Trophoblast cell (in vitro differentiated cells and primary cell): Measurements from ENCODE around the gene NECTIN4.

Experiments
- DNase-seq, 2 donors: peaks; one replicate each; pipeline ENCODE4 v3.0.0-alpha.2; 2016
- H2AFZ ChIP-seq: 2 replicates; pipeline ENCODE4 v1.6.1; 2013; ENCODE audit warnings: low read length, moderate library complexity, mild to moderate bottlenecking; ENCODE audit not compliant: insufficient read depth, poor library complexity
- H2AK5ac ChIP-seq: 2 replicates; pipeline ENCODE4 v1.6.1; 2013; ENCODE audit warnings: mild to moderate bottlenecking, low read length
- H2BK120ac ChIP-seq: 2 replicates; pipeline ENCODE4 v1.6.1; 2013; ENCODE audit warnings: low read length, mild to moderate bottlenecking, moderate library complexity; ENCODE audit not compliant: insufficient read depth, poor library complexity
- H2BK12ac ChIP-seq: 2 replicates; pipeline ENCODE4 v1.6.1; 2013; ENCODE audit warnings: mild to moderate bottlenecking, low read length, moderate library complexity
- H2BK5ac ChIP-seq: 2 replicates; pipeline ENCODE4 v1.6.1; 2013; ENCODE audit warnings: low read length, low read depth, moderate library complexity, mild to moderate bottlenecking; ENCODE audit not compliant: poor library complexity
- H3K14ac ChIP-seq: 2 replicates; pipeline ENCODE4 v1.6.1; 2013; ENCODE audit warnings: mild to moderate bottlenecking, low read length
- H3K18ac ChIP-seq: 2 replicates; pipeline ENCODE4 v1.6.1; 2013; ENCODE audit warnings: mild to moderate bottlenecking, low read length
- H3K23ac ChIP-seq: 2 replicates; pipeline ENCODE4 v1.6.1; 2013; ENCODE audit warnings: low read length
- H3K27ac ChIP-seq: 2 replicates; pipeline ENCODE4 v1.5.1; 2013; ENCODE audit warnings: low read depth, mild to moderate bottlenecking, inconsistent platforms, low read length, moderate library complexity
- H3K27me3 ChIP-seq: 2 replicates; pipeline ENCODE4 v1.6.1; 2013; ENCODE audit warnings: inconsistent platforms, mild to moderate bottlenecking, low read length, moderate library complexity; ENCODE audit not compliant: insufficient read depth
- H3K36me3 ChIP-seq, 2 experiments: 1 replicate in 1 of 2; 2 replicates in 1 of 2; pipeline ENCODE4 v1.6.1; 2013; ENCODE audit warnings: low read length in 2 of 2, mild to moderate bottlenecking in 2 of 2, moderate library complexity in 1 of 2; ENCODE audit not compliant: insufficient read depth in 2 of 2, control insufficient read depth in 1 of 2
- H3K4ac ChIP-seq: 2 replicates; pipeline ENCODE4 v1.6.1; 2013; ENCODE audit warnings: low read depth, mild to moderate bottlenecking, low read length, moderate library complexity
- H3K4me1 ChIP-seq, 2 experiments: 1 replicate in 1 of 2; 2 replicates in 1 of 2; pipeline ENCODE4 v1.6.1; 2013; ENCODE audit warnings: low read length in 2 of 2, mild to moderate bottlenecking in 2 of 2, moderate library complexity in 1 of 2; ENCODE audit not compliant: insufficient read depth in 2 of 2, control insufficient read depth in 1 of 2
- H3K4me2 ChIP-seq: 2 replicates; pipeline ENCODE4 v1.6.1; 2013; ENCODE audit warnings: inconsistent platforms, mild to moderate bottlenecking, low read length, moderate library complexity
- H3K4me3 ChIP-seq: 2 replicates; pipeline ENCODE4 v1.5.1; 2013; ENCODE audit warnings: mild to moderate bottlenecking, low read depth, low read length, inconsistent platforms
- H3K79me1 ChIP-seq: one replicate; pipeline ENCODE4 v1.6.1; 2013; ENCODE audit warnings: low read length
- H3K79me2 ChIP-seq: 2 replicates; pipeline ENCODE4 v1.6.1; 2013; ENCODE audit warnings: low read length, mild to moderate bottlenecking; ENCODE audit not compliant: control insufficient read depth, insufficient read depth, poor library complexity
- H3K9ac ChIP-seq: 2 replicates; pipeline ENCODE4 v1.6.1; 2013; ENCODE audit warnings: mild to moderate bottlenecking, low read length
- H3K9me3 ChIP-seq: 2 replicates; pipeline ENCODE4 v1.6.1; 2013; ENCODE audit warnings: low read depth, mild to moderate bottlenecking, control low read depth, inconsistent platforms, low read length; ENCODE audit not compliant: insufficient read depth
- H4K12ac ChIP-seq: 2 replicates; pipeline ENCODE4 v1.6.1; 2013; ENCODE audit warnings: low read depth, mild to moderate bottlenecking, low read length, moderate library complexity
- H4K8ac ChIP-seq: 2 replicates; pipeline ENCODE4 v1.6.1; 2013; ENCODE audit warnings: low read depth, mild to moderate bottlenecking, low read length, moderate library complexity
- H4K91ac ChIP-seq: one replicate; pipeline ENCODE4 v1.6.1; 2013; ENCODE audit warnings: low read depth, mild to moderate bottlenecking, low read length, moderate library complexity
- WGBS: extraction: QIAGEN DNeasy Blood & Tissue Kit; methylation state at CpG from one replicate; pipeline ENCODE4 v1.1.7; 2013; ENCODE audit warnings: missing lambda C conversion rate; ENCODE audit not compliant: insufficient read length, insufficient coverage; ENCODE audit errors: extremely low coverage; 5-methylcytosine and 5-hydroxymethylcytosine counted together

Gene NECTIN4

DNA sequence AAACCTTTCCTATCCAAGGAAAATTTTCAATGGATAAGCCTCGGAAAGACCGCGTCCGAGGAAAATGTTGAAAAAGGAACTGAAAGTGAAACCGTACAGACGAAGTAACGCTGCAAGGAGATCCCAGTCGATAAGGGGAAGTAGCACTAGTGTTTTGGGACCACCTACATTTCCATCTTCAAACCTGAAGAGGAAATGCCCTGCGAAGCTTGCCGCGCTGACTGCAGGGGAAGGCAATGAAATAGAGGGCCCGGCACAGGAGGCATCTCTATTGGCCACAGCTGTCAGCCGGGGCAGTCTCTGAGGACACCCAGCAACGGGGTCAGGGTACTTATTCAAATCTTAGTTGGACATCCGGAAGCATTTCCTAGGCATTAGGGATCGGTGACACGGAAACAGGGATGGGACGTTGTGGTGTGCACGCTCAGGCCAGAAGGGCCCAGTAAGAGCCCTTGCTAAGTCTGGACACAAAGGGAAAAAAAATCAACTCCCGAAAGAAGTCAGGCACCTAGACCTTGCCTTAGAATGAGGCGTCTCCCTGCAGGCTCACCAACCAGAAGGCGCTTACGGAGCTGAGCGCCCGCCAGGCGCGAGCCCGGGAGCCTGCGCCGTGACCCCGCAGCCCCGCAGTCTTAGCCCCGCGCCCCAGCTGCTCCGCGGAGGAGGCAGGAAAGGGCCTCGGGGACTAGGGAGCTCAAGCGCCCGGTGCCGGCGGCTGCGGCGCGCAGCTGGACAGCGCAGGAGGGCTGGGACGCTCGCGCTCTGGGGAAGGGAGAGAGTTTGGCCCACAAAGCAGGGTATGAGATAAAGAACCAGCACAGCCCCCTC lies 44.2 kb downstream of the NECTIN4 start:
- H3K79me1 ChIP-seq = peaks cover 12% of the 10 kb centered on the region
- peak overlapping the region; percentile 51 for H4K12ac ChIP-seq
- peak overlapping the region; percentile 81 for H4K8ac ChIP-seq
- no peak overlapping the region for H2BK12ac ChIP-seq
- H3K27me3 ChIP-seq = no peaks in the 10 kb centered on the region
- peak overlapping the region; percentile 50 for H2AFZ ChIP-seq
- H3K4me2 ChIP-seq = peak overlapping the region; percentile 81
- peak overlapping the region; percentile 71 for H3K27ac ChIP-seq
- H3K14ac ChIP-seq = peak overlapping the region; percentile 92
- H3K23ac ChIP-seq = no peak overlapping the region
- H3K36me3 ChIP-seq = peaks cover 21 to 27% of the 10 kb centered on the region in 2 experiments
- H3K4ac ChIP-seq = peak overlapping the region; percentile 53
- H3K4me3 ChIP-seq = peak overlapping the region; percentile 87
- peaks cover 0 to 3% of the 10 kb centered on the region in 2 experiments for H3K4me1 ChIP-seq
- peak overlapping the region; percentile 77 for H2BK5ac ChIP-seq
- H2AK5ac ChIP-seq = peak overlapping the region; percentile 49
- H3K9ac ChIP-seq = peak overlapping the region; percentile 92
- WGBS = no CpG with 5 or more reads among the region's 48 CpGs
- H3K18ac ChIP-seq = peak overlapping the region; percentile 48
- H2BK120ac ChIP-seq = peak overlapping the region; percentile 62
- peaks cover 10% of the 10 kb centered on the region for H3K79me2 ChIP-seq
- peaks cover 14% of the 10 kb centered on the region for H3K9me3 ChIP-seq
- DNase-seq = peak; percentile 55 to 71
- peak overlapping the region; percentile 83 for H4K91ac ChIP-seq

DNA sequence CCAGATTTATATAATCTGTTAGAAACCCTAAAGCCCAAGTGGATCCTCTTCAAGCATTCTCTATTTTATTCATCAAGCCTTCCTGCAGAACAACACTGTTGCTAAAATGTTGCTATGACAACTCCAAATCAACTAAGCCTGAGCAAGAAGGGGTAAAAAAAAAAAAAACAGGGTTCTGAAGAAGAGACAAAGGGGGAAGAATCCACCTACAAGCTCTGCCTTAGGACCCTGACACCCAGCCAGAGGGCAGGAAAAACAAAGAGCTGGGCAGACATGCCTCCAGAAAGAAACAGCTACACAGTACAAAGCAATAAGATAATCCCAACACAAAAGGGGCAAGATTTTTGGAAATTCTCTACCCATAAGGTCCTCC lies 44.8 kb downstream of the NECTIN4 start:
- Histone ChIP-seq H2BK5ac (no peak overlapping the region), H3K4me2 (peak overlapping the region; percentile 81), H4K8ac (no peak overlapping the region), H3K79me2 (peaks cover 10% of the 10 kb centered on the region), H4K91ac (no peak overlapping the region), H3K14ac (no peak overlapping the region), H3K4ac (peak overlapping the region; percentile 71), H3K18ac (no peak overlapping the region), H3K4me1 (peaks cover 0 to 3% of the 10 kb centered on the region in 2 experiments), H3K9me3 (peaks cover 16% of the 10 kb centered on the region), H2BK12ac (no peak overlapping the region), H3K27me3 (no peaks in the 10 kb centered on the region), H3K79me1 (peaks cover 12% of the 10 kb centered on the region), H3K27ac (no peak overlapping the region), H3K23ac (no peak overlapping the region), H3K36me3 (peaks cover 27 to 33% of the 10 kb centered on the region in 2 experiments), H2BK120ac (no peak overlapping the region), H3K4me3 (no peak overlapping the region), H3K9ac (no peak overlapping the region), H4K12ac (no peak overlapping the region), H2AFZ (no peak overlapping the region), H2AK5ac (no peak overlapping the region)
- no peak for DNase-seq

DNA sequence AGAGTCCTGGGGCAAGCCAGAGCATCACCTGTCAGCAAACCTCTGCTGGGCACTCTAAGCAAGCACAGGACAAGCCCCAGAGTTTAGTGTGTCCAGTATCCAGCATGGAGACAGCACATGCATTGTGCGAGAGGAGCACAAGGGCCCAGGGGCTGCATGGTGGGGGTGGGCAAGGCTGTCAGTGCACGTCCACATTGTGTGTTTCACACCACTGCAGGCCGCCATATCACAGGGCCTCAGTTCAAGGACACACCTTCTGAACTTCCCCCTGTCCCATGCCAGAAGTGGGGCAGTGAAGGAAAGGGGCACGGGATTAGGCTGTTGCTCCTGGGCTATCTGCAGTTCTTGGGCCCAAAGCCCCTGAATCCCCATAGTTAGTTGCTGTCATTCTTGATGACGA lies 49.8 kb downstream of the NECTIN4 start:
- Histone ChIP-seq H2AFZ (no peak overlapping the region), H4K91ac (no peak overlapping the region), H3K9me3 (peaks cover 3% of the 10 kb centered on the region), H2BK12ac (no peak overlapping the region), H3K79me1 (peaks cover 8% of the 10 kb centered on the region), H3K27me3 (no peaks in the 10 kb centered on the region), H3K79me2 (peaks cover 9% of the 10 kb centered on the region), H3K27ac (no peak overlapping the region), H3K4me1 (peaks cover 5 to 10% of the 10 kb centered on the region in 2 experiments), H3K36me3 (peaks cover 31 to 36% of the 10 kb centered on the region in 2 experiments), H3K4me2 (no peak overlapping the region), H3K23ac (no peak overlapping the region), H4K8ac (no peak overlapping the region), H3K9ac (no peak overlapping the region), H2AK5ac (no peak overlapping the region), H2BK120ac (no peak overlapping the region), H3K4me3 (no peak overlapping the region), H3K4ac (no peak overlapping the region), H2BK5ac (no peak overlapping the region), H3K18ac (no peak overlapping the region), H4K12ac (no peak overlapping the region), H3K14ac (no peak overlapping the region)
- whole genome bisulfite sequencing = no CpG with 5 or more reads among the region's 5 CpGs
- DNase-seq = no peak

DNA sequence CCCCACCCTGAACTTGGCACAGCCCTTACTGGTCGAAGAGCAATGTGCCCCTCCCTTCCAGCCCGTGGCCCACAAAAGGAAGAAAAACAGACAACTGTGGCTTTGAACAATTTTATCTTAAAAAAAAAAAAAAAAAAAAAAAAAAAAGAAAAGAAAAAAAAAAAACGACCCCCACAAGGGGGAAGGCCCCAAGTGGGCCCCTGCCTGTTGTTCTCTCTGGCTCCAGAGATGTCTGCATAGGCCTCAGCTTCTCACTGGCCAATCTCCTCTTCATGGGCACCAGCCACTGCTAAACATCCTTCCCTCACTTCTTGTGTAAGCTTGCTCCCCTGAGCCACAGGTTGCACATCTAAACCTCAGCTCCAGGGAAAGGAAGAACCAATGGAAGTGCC lies 50.2 kb downstream of the NECTIN4 start:
- Histone ChIP-seq H3K4ac (no peak overlapping the region), H3K23ac (no peak overlapping the region), H3K14ac (no peak overlapping the region), H3K79me2 (peaks cover 8% of the 10 kb centered on the region), H3K36me3 (peaks cover 31 to 36% of the 10 kb centered on the region in 2 experiments), H3K9ac (peak overlapping the region; percentile 18), H3K4me1 (peaks cover 5 to 10% of the 10 kb centered on the region in 2 experiments), H3K4me2 (peak overlapping the region; percentile 89), H2AK5ac (no peak overlapping the region), H4K12ac (no peak overlapping the region), H2BK120ac (no peak overlapping the region), H2BK12ac (no peak overlapping the region), H3K4me3 (peak overlapping the region; percentile 85), H3K27ac (no peak overlapping the region), H2AFZ (peak overlapping the region; percentile 94), H4K8ac (no peak overlapping the region), H2BK5ac (no peak overlapping the region), H3K18ac (no peak overlapping the region), H3K9me3 (peaks cover 3% of the 10 kb centered on the region), H4K91ac (no peak overlapping the region), H3K79me1 (peaks cover 8% of the 10 kb centered on the region), H3K27me3 (no peaks in the 10 kb centered on the region)
- DNase-seq = no peak
- no CpG with 5 or more reads among the region's 3 CpGs for WGBS
